Central memory CD4-positive, alpha-beta T cell (primary cell): ENCODE results near the gene IDI2.
A peak's percentile ranks its signal among the peaks of the same experiment; 100 is the strongest.
"Not testable (repeated sequence)": the region's sequence is repeated elsewhere in the genome, so short reads cannot be mapped to it uniquely, and the experiment has no call there.

Source experiments
- DNase-seq: peaks from one replicate; pipeline ENCODE4 v3.0.0; 2022

The IDI2 gene

GRCh38 chr10:1045415-1045814 lies 19.8 kb upstream of the IDI2 start:
- no peak for DNase-seq

- DNase-seq = no peak
Measured at GRCh38 chr10:1044964-1045363, 19.3 kb upstream of the IDI2 start.

- no peak for DNase-seq
Measured at GRCh38 chr10:1044146-1044545, 18.5 kb upstream of the IDI2 start.

GRCh38 chr10:1043532-1043995 lies 17.9 kb upstream of the IDI2 start:
- DNase-seq = peak; percentile 39

GRCh38 chr10:1041514-1041913 lies 15.9 kb upstream of the IDI2 start:
- no peak for DNase-seq

- DNase-seq = no peak
Measured at GRCh38 chr10:1040133-1040532, 14.5 kb upstream of the IDI2 start.

GRCh38 chr10:1038769-1039168 lies 13.1 kb upstream of the IDI2 start:
- not testable (repeated sequence) for DNase-seq

- no peak for DNase-seq
Measured at GRCh38 chr10:1037098-1037497, 11.4 kb upstream of the IDI2 start.

GRCh38 chr10:1036341-1036791 lies 10.7 kb upstream of the IDI2 start:
- DNase-seq = no peak

GRCh38 chr10:1035201-1035600 lies 9.5 kb upstream of the IDI2 start:
- DNase-seq = no peak

- no peak for DNase-seq
Measured at GRCh38 chr10:1034758-1035157, 9.1 kb upstream of the IDI2 start.

GRCh38 chr10:1033601-1034000 lies 7.9 kb upstream of the IDI2 start:
- no peak for DNase-seq

- DNase-seq = no peak
Measured at GRCh38 chr10:1029838-1030237, 4.2 kb upstream of the IDI2 start.

- DNase-seq = no peak
Measured at GRCh38 chr10:1026578-1026977, 919 bp upstream of the IDI2 start.

GRCh38 chr10:1024103-1024502 lies 1.6 kb downstream of the IDI2 start:
- DNase-seq = no peak

GRCh38 chr10:1022413-1022812 lies 3.2 kb downstream of the IDI2 start:
- DNase-seq = no peak

GRCh38 chr10:1020958-1021357 lies 4.7 kb downstream of the IDI2 start:
- no peak for DNase-seq

- DNase-seq = no peak
Measured at GRCh38 chr10:1020460-1020859, 5.2 kb downstream of the IDI2 start.

- DNase-seq = no peak
Measured at GRCh38 chr10:1019362-1019761, 6.3 kb downstream of the IDI2 start.

- no peak for DNase-seq
Measured at GRCh38 chr10:1015688-1016087, 10.0 kb downstream of the IDI2 start.

- no peak for DNase-seq
Measured at GRCh38 chr10:1011696-1012095, 14.0 kb downstream of the IDI2 start.

- no peak for DNase-seq
Measured at GRCh38 chr10:1010703-1011102, 15.0 kb downstream of the IDI2 start.

GRCh38 chr10:1009947-1010346 lies 15.7 kb downstream of the IDI2 start:
- not testable (repeated sequence) for DNase-seq

GRCh38 chr10:1009071-1009494 lies 16.6 kb downstream of the IDI2 start:
- DNase-seq = no peak

GRCh38 chr10:1007583-1007982 lies 18.1 kb downstream of the IDI2 start:
- DNase-seq = no peak

GRCh38 chr10:1006573-1006972 lies 19.1 kb downstream of the IDI2 start:
- DNase-seq = no peak
